Peyer's patch (tissue), 4 donors: Measurements from ENCODE around the gene INPP5A. TPM values are rescaled to one million over a fixed set of nuclear protein-coding genes. Genes with fewer than 3 reads are reported as not detected.
A peak's percentile ranks its signal among the peaks of the same experiment; 100 is the strongest.

ENCODE experiments used
- DNase-seq, 3 donors: peaks; one replicate each; pipeline ENCODE4 v3.0.0-alpha.2; 2017 to 2019
- H3K27ac ChIP-seq, 4 donors: fragments of 200-600 bp; sonication (generic); one replicate each; pipeline ENCODE4 v1.5.1; 2016 to 2019
- H3K27me3 ChIP-seq, 2 donors: fragments of 200-600 bp; sonication (generic); one replicate each; pipeline ENCODE4 v1.5.1; 2019
- H3K36me3 ChIP-seq, 3 donors: fragments of 200-600 bp; sonication (generic); one replicate each; pipeline ENCODE4 v1.5.1; 2016 to 2019
- H3K4me1 ChIP-seq, 4 donors: fragments of 200-600 bp; sonication (generic); one replicate each; pipeline ENCODE4 v1.5.1; 2016 to 2019
- H3K4me3 ChIP-seq, 4 donors: fragments of 200-600 bp; sonication (generic); 1 replicate in 3 of 4; 2 replicates in 1 of 4; pipeline ENCODE4 v1.5.1; 2016 to 2019; ENCODE audit warnings: mild to moderate bottlenecking in 1 of 4
- H3K9me3 ChIP-seq, 4 donors: fragments of 200-600 bp; sonication (generic); one replicate each; pipeline ENCODE4 v1.5.1; 2016 to 2019; ENCODE audit warnings: mild to moderate bottlenecking in 1 of 4
- CTCF ChIP-seq, 6 experiments: fragments of 450-650 bp in 4 of 6; fragments of 200-600 bp in 2 of 6; sonication (generic) in 1 of 6; IDR thresholded peaks; one replicate each; pipeline ENCODE4 v1.5.1; 2017 to 2019; ENCODE audit warnings: antibody characterized with exemption in 6 of 6, mild to moderate bottlenecking in 3 of 6, moderate library complexity in 1 of 6
- POLR2A ChIP-seq, 2 donors: fragments of 450-650 bp; IDR thresholded peaks; one replicate each; pipeline ENCODE4 v1.5.1; 2017; ENCODE audit warnings: antibody characterized with exemption in 2 of 2, mild to moderate bottlenecking in 2 of 2, moderate library complexity in 2 of 2
- total RNA-seq, 4 donors: library from RNA; depleted of rRNA; stranded (reverse); fragments of >200 nt; gene quantifications; one replicate each; pipeline ENCODE4 v1.1.0, GENCODE V29; 2016

INPP5A gene
- total RNA-seq, 4 donors from 2014 or later: 33.8 to 76.4 (median 38.1) TPM

DNA sequence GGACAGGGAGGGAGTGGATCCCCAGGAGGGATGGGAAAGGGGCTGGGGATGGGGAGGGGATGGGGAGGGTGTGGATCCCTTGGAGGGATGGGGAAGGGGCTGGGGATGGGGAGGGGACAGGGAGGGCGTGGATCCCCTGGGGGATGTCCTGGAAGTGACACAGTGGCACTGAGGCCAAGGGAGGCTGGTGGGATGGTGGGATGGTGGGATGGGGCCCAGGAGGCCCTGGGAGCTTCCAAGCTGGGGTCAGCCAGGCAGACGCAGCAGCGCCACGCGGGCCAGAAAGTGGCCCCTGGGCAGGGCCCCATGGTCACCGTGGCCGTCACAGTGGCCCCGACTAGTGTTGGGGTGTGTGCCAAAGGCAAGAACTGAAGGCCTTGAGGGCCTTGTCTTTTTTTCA, 67.8 kb downstream of the INPP5A start:
- Histone ChIP-seq H3K36me3 (no peaks in the 10 kb centered on the region), H3K27ac (no peak overlapping the region), H3K27me3 (no peaks in the 10 kb centered on the region), H3K4me1 (peaks cover 0 to 35% (median 0%) of the 10 kb centered on the region in 4 donors), H3K4me3 (no peak overlapping the region), H3K9me3 (no peaks in the 10 kb centered on the region)
- DNase-seq: peak in 2 of 3 donors; percentile 22 to 32
- TF ChIP-seq CTCF (IDR thresholded peaks at IDR 0.05) (no peak), POLR2A (IDR thresholded peaks at IDR 0.05) (no peak)

DNA sequence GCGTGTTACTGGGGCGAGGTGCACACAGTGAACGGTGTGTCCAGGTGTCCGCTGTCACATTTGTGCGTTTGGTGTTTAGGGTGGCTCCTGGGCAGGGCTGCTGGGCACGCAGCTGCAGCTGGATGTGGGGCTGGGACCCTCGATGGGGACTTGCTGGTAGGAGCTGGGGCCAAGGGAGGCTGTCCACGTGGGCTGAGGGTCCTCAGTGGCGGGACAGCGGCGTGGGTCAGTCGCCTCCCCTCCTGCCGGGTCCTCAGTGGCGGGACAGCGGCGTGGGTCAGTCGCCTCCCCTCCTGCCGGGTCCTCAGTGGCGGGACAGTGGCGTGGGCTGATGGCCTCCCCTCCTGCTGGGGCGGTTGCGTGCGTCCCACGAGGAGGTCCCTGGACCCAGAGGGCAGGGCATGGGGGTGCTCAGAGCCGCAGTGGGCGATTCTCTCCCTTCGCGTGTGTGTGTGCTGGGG, 68.5 kb downstream of the INPP5A start:
- H3K27me3 ChIP-seq: no peaks in the 10 kb centered on the region
- H3K4me1 ChIP-seq: peaks cover 0 to 35% (median 0%) of the 10 kb centered on the region in 4 donors
- no peak overlapping the region for H3K27ac ChIP-seq
- H3K36me3 ChIP-seq: no peaks in the 10 kb centered on the region
- TF ChIP-seq POLR2A (IDR thresholded peaks at IDR 0.05): no peak
- TF ChIP-seq CTCF (IDR thresholded peaks at IDR 0.05): no peak
- DNase-seq: peak in 1 of 3 donors; percentile 42
- no peak overlapping the region for H3K4me3 ChIP-seq
- H3K9me3 ChIP-seq: no peaks in the 10 kb centered on the region

DNA sequence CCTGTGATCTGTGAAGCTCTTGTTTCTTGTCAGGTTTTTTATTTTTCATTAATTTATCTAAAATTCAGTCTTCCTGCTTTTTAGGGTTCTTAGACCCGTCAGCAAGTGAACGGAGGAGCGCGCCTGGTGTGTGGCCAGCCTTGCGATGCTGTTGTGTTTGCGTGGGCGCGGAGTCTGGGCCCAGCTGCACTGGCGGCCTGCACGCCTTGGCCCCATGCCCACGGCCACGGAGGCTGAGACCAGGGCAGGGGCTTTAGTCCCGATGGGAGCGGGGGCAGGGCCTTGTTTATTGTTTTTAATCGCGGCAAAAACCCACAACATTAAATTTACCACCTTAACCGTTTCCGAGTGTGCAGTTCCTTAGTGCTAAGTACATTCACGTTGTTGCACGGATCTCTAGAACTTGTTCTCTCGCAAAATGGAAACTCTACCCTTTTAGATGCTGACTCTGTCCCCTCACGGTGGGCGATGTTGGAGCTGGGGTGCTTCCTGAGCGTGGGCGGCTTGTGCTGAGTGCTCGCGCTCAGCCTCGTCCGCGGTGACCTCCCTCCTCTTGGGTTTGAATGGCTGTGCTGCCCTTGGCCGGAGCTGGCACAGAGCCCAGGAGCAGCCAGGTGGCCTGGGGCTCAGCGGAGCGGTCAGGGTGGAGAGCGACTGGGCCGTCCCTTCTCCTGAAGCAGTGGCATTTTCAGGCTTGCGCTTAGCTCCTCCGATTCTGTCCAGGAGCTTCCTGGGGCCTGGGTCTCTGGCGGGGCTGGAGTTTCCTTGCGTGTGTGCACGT, 69.1 kb downstream of the INPP5A start:
- Histone ChIP-seq H3K9me3 (no peaks in the 10 kb centered on the region), H3K27ac (no peak overlapping the region), H3K4me1 (peaks cover 0 to 35% (median 0%) of the 10 kb centered on the region in 4 donors), H3K27me3 (no peaks in the 10 kb centered on the region), H3K36me3 (no peaks in the 10 kb centered on the region), H3K4me3 (no peak overlapping the region)
- TF ChIP-seq POLR2A (IDR thresholded peaks at IDR 0.05): no peak
- peak in 2 of 3 donors; percentile 46 to 49 for DNase-seq

DNA sequence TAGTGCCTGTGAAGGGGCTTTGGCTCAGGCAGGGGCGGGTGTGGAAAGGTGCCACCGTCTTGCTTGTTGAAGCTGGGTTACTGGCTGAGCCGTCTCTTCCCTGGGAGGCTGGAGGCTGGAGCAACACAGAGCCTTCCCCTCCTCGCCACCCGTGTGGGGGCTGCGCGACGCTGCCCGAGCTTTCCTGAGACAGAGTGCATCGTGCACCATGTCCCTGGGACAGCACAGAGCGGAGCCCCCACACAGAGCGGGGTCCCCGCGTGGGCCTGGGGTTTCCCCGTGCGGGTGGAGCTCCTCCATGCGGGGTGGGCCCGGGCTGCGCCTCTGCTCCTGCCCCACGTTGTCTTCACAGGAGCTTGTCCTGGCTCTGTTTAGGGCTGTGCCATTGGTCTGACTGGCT, 69.9 kb downstream of the INPP5A start:
- H3K4me1 ChIP-seq: peaks cover 0 to 42% (median 0%) of the 10 kb centered on the region in 4 donors
- no peak for TF ChIP-seq POLR2A (IDR thresholded peaks at IDR 0.05)
- no peak for TF ChIP-seq CTCF (IDR thresholded peaks at IDR 0.05)
- H3K27ac ChIP-seq: no peak overlapping the region
- no peaks in the 10 kb centered on the region for H3K9me3 ChIP-seq
- no peak overlapping the region for H3K4me3 ChIP-seq
- no peaks in the 10 kb centered on the region for H3K36me3 ChIP-seq
- peak in 2 of 3 donors; percentile 39 to 41 for DNase-seq
- no peaks in the 10 kb centered on the region for H3K27me3 ChIP-seq

GRCh38 chr10:132607961-132608495, 70.4 kb downstream of the INPP5A start:
- H3K4me3 ChIP-seq: no peak overlapping the region
- H3K36me3 ChIP-seq: no peaks in the 10 kb centered on the region
- DNase-seq: peak in 2 of 3 donors; percentile 35 to 39
- no peak overlapping the region for H3K27ac ChIP-seq
- peaks cover 0 to 40% (median 0%) of the 10 kb centered on the region in 4 donors for H3K4me1 ChIP-seq
- TF ChIP-seq CTCF (IDR thresholded peaks at IDR 0.05) (no peak), POLR2A (IDR thresholded peaks at IDR 0.05) (no peak)
- no peaks in the 10 kb centered on the region for H3K27me3 ChIP-seq
- no peaks in the 10 kb centered on the region for H3K9me3 ChIP-seq
